Measurements from ENCODE around the gene HSP90AB1. TPM values are rescaled to one million over a fixed set of nuclear protein-coding genes. Genes with fewer than 3 reads are reported as not detected.

Gene HSP90AB1
- total and polyA plus RNA-seq, 9 of the 15 experiments (the other 6 are each of a cell fraction or from before 2014, with no cell fraction given) = 1,780 to 3,358 (median 2,262) TPM

DNA sequence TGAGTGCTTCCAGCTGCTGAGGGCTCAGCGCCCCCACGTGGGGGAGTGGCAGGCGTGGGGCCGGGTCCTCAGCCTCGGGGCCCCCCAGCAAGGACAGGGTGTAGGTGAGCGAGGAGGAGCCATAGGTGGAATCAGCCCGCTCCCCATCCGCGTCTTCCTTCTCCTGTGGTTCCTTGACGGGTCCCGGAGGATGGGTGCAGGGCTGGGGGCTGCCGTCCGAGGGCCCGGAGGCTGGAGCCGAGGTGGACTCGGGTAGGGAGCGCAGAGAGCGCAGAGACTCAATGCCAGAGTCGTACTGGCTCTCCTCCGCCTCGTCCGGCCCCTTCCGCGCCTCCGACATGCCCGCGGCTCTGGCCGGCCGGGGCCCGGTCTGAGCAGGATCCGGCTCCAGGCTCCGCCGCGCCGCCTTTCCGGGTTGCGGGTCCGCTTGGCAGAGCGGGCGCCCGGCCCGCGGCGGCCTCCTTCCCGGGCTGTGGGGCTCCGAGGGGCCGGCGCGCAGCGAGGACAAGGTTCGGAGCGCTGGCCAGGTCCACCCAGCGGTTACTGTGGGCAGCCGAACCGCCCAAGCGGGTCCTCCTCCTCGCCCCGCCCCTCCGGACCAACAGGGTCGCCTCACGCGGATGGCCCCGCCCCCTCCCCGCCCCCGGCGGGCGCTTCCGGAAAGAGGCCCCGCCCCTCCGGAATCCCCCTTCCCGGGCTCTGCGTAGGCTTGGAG lies 18.3 kb downstream of the HSP90AB1 start, which contains the start of gene NFKBIE (continued):
- TF ChIP-seq, protein P1, sequence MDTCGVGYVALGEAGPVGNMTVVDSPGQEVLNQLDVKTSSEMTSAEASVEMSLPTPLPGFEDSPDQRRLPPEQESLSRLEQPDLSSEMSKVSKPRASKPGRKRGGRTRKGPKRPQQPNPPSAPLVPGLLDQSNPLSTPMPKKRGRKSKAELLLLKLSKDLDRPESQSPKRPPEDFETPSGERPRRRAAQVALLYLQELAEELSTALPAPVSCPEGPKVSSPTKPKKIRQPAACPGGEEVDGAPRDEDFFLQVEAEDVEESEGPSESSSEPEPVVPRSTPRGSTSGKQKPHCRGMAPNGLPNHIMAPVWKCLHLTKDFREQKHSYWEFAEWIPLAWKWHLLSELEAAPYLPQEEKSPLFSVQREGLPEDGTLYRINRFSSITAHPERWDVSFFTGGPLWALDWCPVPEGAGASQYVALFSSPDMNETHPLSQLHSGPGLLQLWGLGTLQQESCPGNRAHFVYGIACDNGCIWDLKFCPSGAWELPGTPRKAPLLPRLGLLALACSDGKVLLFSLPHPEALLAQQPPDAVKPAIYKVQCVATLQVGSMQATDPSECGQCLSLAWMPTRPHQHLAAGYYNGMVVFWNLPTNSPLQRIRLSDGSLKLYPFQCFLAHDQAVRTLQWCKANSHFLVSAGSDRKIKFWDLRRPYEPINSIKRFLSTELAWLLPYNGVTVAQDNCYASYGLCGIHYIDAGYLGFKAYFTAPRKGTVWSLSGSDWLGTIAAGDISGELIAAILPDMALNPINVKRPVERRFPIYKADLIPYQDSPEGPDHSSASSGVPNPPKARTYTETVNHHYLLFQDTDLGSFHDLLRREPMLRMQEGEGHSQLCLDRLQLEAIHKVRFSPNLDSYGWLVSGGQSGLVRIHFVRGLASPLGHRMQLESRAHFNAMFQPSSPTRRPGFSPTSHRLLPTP (IDR thresholded peaks at IDR 0.05; ENCODE audit: borderline replicate concordance, extremely low read depth, insufficient read length) = no peak
- TF ChIP-seq SREBF1 (IDR thresholded peaks at IDR 0.05; ENCODE audit: borderline replicate concordance, low read depth, low read length) (no peak), PTTG1 (tag; IDR thresholded peaks at IDR 0.05; ENCODE audit: low read depth) (no peak), BRF1 (IDR thresholded peaks at IDR 0.05; ENCODE audit: borderline replicate concordance, extremely low read depth, insufficient read length) (no peak), SRSF1 (IDR thresholded peaks at IDR 0.05; ENCODE audit: low read depth, low read length) (no peak), SMAD1 (IDR thresholded peaks at IDR 0.05; ENCODE audit: low read depth, low read length, partially characterized antibody) (no peak), ZNF134 (CRISPR knock-in tag; conservative IDR thresholded peaks at IDR 0.05) (peak; percentile 58; the same call in 1 of the 2 replicates), CBX8 (IDR thresholded peaks at IDR 0.05; ENCODE audit: borderline replicate concordance, extremely low read depth, low read depth, low read length, poor library complexity, severe bottlenecking) (no peak), RBM39 (optimal IDR thresholded peaks at IDR 0.05; ENCODE audit: low read depth, low read length) (no peak), HOXB6 (CRISPR knock-in tag; IDR thresholded peaks at IDR 0.05; ENCODE audit: borderline replicate concordance) (no peak)
- TF ChIP-seq, protein P2, sequence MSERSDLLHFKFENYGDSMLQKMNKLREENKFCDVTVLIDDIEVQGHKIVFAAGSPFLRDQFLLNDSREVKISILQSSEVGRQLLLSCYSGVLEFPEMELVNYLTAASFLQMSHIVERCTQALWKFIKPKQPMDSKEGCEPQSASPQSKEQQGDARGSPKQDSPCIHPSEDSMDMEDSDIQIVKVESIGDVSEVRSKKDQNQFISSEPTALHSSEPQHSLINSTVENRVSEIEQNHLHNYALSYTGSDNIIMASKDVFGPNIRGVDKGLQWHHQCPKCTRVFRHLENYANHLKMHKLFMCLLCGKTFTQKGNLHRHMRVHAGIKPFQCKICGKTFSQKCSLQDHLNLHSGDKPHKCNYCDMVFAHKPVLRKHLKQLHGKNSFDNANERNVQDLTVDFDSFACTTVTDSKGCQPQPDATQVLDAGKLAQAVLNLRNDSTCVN (CRISPR knock-in tag; IDR thresholded peaks at IDR 0.05) = no peak
- TF ChIP-seq, protein P3, sequence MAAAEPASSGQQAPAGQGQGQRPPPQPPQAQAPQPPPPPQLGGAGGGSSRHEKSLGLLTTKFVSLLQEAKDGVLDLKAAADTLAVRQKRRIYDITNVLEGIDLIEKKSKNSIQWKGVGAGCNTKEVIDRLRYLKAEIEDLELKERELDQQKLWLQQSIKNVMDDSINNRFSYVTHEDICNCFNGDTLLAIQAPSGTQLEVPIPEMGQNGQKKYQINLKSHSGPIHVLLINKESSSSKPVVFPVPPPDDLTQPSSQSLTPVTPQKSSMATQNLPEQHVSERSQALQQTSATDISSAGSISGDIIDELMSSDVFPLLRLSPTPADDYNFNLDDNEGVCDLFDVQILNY (CRISPR knock-in tag; IDR thresholded peaks at IDR 0.05) = no peak
- TF ChIP-seq, protein P4, sequence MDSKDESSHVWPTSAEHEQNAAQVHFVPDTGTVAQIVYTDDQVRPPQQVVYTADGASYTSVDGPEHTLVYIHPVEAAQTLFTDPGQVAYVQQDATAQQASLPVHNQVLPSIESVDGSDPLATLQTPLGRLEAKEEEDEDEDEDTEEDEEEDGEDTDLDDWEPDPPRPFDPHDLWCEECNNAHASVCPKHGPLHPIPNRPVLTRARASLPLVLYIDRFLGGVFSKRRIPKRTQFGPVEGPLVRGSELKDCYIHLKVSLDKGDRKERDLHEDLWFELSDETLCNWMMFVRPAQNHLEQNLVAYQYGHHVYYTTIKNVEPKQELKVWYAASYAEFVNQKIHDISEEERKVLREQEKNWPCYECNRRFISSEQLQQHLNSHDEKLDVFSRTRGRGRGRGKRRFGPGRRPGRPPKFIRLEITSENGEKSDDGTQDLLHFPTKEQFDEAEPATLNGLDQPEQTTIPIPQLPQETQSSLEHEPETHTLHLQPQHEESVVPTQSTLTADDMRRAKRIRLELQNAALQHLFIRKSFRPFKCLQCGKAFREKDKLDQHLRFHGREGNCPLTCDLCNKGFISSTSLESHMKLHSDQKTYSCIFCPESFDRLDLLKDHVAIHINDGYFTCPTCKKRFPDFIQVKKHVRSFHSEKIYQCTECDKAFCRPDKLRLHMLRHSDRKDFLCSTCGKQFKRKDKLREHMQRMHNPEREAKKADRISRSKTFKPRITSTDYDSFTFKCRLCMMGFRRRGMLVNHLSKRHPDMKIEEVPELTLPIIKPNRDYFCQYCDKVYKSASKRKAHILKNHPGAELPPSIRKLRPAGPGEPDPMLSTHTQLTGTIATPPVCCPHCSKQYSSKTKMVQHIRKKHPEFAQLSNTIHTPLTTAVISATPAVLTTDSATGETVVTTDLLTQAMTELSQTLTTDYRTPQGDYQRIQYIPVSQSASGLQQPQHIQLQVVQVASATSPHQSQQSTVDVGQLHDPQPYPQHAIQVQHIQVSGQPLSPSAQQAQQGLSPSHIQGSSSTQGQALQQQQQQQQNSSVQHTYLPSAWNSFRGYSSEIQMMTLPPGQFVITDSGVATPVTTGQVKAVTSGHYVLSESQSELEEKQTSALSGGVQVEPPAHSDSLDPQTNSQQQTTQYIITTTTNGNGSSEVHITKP (IDR thresholded peaks at IDR 0.05; ENCODE audit: partially characterized antibody) = no peak
- TF ChIP-seq, protein P5, sequence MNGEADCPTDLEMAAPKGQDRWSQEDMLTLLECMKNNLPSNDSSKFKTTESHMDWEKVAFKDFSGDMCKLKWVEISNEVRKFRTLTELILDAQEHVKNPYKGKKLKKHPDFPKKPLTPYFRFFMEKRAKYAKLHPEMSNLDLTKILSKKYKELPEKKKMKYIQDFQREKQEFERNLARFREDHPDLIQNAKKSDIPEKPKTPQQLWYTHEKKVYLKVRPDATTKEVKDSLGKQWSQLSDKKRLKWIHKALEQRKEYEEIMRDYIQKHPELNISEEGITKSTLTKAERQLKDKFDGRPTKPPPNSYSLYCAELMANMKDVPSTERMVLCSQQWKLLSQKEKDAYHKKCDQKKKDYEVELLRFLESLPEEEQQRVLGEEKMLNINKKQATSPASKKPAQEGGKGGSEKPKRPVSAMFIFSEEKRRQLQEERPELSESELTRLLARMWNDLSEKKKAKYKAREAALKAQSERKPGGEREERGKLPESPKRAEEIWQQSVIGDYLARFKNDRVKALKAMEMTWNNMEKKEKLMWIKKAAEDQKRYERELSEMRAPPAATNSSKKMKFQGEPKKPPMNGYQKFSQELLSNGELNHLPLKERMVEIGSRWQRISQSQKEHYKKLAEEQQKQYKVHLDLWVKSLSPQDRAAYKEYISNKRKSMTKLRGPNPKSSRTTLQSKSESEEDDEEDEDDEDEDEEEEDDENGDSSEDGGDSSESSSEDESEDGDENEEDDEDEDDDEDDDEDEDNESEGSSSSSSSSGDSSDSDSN (IDR thresholded peaks at IDR 0.05; ENCODE audit: borderline replicate concordance in 1 of 2, low read depth in 2 of 2, low read length in 2 of 2) = peak in 1 of 2 experiments; percentile 88; a peak in 2 of 4 replicates

Data from K562 (cell line).